Bronchial epithelial cell (primary cell): ENCODE data around the gene TRAM2. TPM values are rescaled to one million over a fixed set of nuclear protein-coding genes. Genes with fewer than 3 reads are reported as not detected.
A peak's percentile ranks its signal among the peaks of the same experiment; 100 is the strongest.

Experiments
- DNase-seq: peaks from one replicate; pipeline ENCODE4 v3.0.0-alpha.2; 2010; ENCODE audit warnings: low read depth
- FAIRE-seq: peaks from 2 replicates; lab custom pipeline; 2011; peaks lifted over from hg19 to GRCh38; lab: Jason Lieb, UNC
- H3K27me3 ChIP-seq: 2 replicates; pipeline ENCODE4 v1.5.1; 2011; ENCODE audit warnings: low read length; ENCODE audit not compliant: control insufficient read depth, insufficient read depth
- H3K36me3 ChIP-seq: 2 replicates; pipeline ENCODE4 v1.5.1; 2011; ENCODE audit warnings: low read length; ENCODE audit not compliant: control insufficient read depth, insufficient read depth
- H3K4me3 ChIP-seq: 2 replicates; pipeline ENCODE4 v1.5.1; 2011; ENCODE audit warnings: mild to moderate bottlenecking, low read depth, low read length, control low read depth
- CTCF ChIP-seq: IDR thresholded peaks from 2 replicates; pipeline ENCODE4 v1.5.1; 2011; ENCODE audit warnings: mild to moderate bottlenecking, moderate library complexity, low read length, control low read depth, inconsistent platforms; ENCODE audit not compliant: insufficient read depth, severe bottlenecking
- total RNA-seq: library from RNA; depleted of rRNA; stranded (reverse); fragments of >200 nt; gene quantifications from 2 replicates; pipeline ENCODE4 v1.2.1, GENCODE V29; 2014

Gene TRAM2
- total RNA-seq, 1 donor from 2014 or later: 4.2 TPM

GRCh38 chr6:52539607-52540006 is 37.3 kb downstream of the TRAM2 start:
- no peak for TF ChIP-seq CTCF
- DNase-seq: no peak
- peaks cover 1% of the 10 kb centered on the region for H3K36me3 ChIP-seq
- no peaks in the 10 kb centered on the region for H3K27me3 ChIP-seq
- no peak for FAIRE-seq
- H3K4me3 ChIP-seq: no peak overlapping the region

GRCh38 chr6:52538901-52539354 is 37.9 kb downstream of the TRAM2 start:
- Histone ChIP-seq H3K27me3 (no peaks in the 10 kb centered on the region), H3K36me3 (peaks cover 1% of the 10 kb centered on the region), H3K4me3 (no peak overlapping the region)
- FAIRE-seq (no peak), DNase-seq (no peak)
- TF ChIP-seq CTCF: no peak

- peaks cover 1% of the 10 kb centered on the region for H3K36me3 ChIP-seq
- TF ChIP-seq CTCF: no peak
- no peak for FAIRE-seq
- no peak overlapping the region for H3K4me3 ChIP-seq
- no peak for DNase-seq
- no peaks in the 10 kb centered on the region for H3K27me3 ChIP-seq
Observed at GRCh38 chr6:52538252-52538900, 38.5 kb downstream of the TRAM2 start.

GRCh38 chr6:52537001-52537753 is 39.7 kb downstream of the TRAM2 start:
- TF ChIP-seq CTCF: no peak
- Histone ChIP-seq H3K27me3 (no peaks in the 10 kb centered on the region), H3K4me3 (no peak overlapping the region), H3K36me3 (peaks cover 1% of the 10 kb centered on the region)
- FAIRE-seq: no peak
- peak; percentile 73 for DNase-seq

- Histone ChIP-seq H3K4me3 (no peak overlapping the region), H3K36me3 (peaks cover 1% of the 10 kb centered on the region), H3K27me3 (no peaks in the 10 kb centered on the region)
- DNase-seq: no peak
- no peak for FAIRE-seq
- TF ChIP-seq CTCF: no peak
Observed at GRCh38 chr6:52536424-52536916, 40.4 kb downstream of the TRAM2 start.
